HTERT RPE-1 (cell line): ENCODE measurements around the gene CYP3A4.
"Not testable (repeated sequence)": the region's sequence is repeated elsewhere in the genome, so short reads cannot be mapped to it uniquely, and the experiment has no call there.

Source experiments
- in situ Hi-C: fragments of 300-500 bp; cut with MboI; formaldehyde crosslinking; loops from 4 replicates; pipeline ENCODE4 v1.14.3; 2020; ENCODE audit warnings: low sequenced_read_pairs

Gene CYP3A4

GRCh38 chr7:99793443-99793842 lies 9.5 kb upstream of the CYP3A4 start:
- in situ Hi-C loops: no loop called here

- in situ Hi-C loops: no loop called here
Measured at GRCh38 chr7:99792967-99793366, 9.0 kb upstream of the CYP3A4 start.

GRCh38 chr7:99791667-99792369 lies 7.8 kb upstream of the CYP3A4 start:
- in situ Hi-C loops: no loop called here

GRCh38 chr7:99791021-99791420 lies 7.0 kb upstream of the CYP3A4 start:
- in situ Hi-C loops: no loop called here

GRCh38 chr7:99790407-99790806 lies 6.4 kb upstream of the CYP3A4 start:
- in situ Hi-C loops: no loop called here

- in situ Hi-C loops: no loop called here
Measured at GRCh38 chr7:99789441-99790070, 5.6 kb upstream of the CYP3A4 start.

GRCh38 chr7:99788554-99788953 lies 4.6 kb upstream of the CYP3A4 start:
- in situ Hi-C loops: no loop called here

GRCh38 chr7:99786726-99787335 lies 2.8 kb upstream of the CYP3A4 start:
- in situ Hi-C loops: no loop called here

- in situ Hi-C loops: not testable (repeated sequence)
Measured at GRCh38 chr7:99785654-99786053, 1.7 kb upstream of the CYP3A4 start.

- in situ Hi-C loops: no loop called here
Measured at GRCh38 chr7:99782012-99782953, 1.7 kb downstream of the CYP3A4 start.

- in situ Hi-C loops: no loop called here
Measured at GRCh38 chr7:99780588-99780987, 3.4 kb downstream of the CYP3A4 start.

GRCh38 chr7:99779949-99780348 lies 4.0 kb downstream of the CYP3A4 start:
- in situ Hi-C loops: no loop called here

- in situ Hi-C loops: no loop called here
Measured at GRCh38 chr7:99778880-99779279, 5.1 kb downstream of the CYP3A4 start.

- in situ Hi-C loops: not testable (repeated sequence)
Measured at GRCh38 chr7:99773395-99773794, 10.6 kb downstream of the CYP3A4 start.

- in situ Hi-C loops: no loop called here
Measured at GRCh38 chr7:99772565-99772964, 11.4 kb downstream of the CYP3A4 start.

GRCh38 chr7:99769494-99769893 lies 14.5 kb downstream of the CYP3A4 start:
- in situ Hi-C loops: not testable (repeated sequence)

- in situ Hi-C loops: no loop called here
Measured at GRCh38 chr7:99768471-99768870, 15.5 kb downstream of the CYP3A4 start.

- in situ Hi-C loops: no loop called here
Measured at GRCh38 chr7:99767662-99768061, 16.3 kb downstream of the CYP3A4 start.

GRCh38 chr7:99766484-99767099 lies 17.4 kb downstream of the CYP3A4 start:
- in situ Hi-C loops: no loop called here

GRCh38 chr7:99764478-99764877 lies 19.5 kb downstream of the CYP3A4 start:
- in situ Hi-C loops: no loop called here
